Activated T-cell treated with anti-CD3 and anti-CD28 coated beads for 24 hours (primary cell): ENCODE results near the gene LCN6.
"Not testable (repeated sequence)": the region's sequence is repeated elsewhere in the genome, so short reads cannot be mapped to it uniquely, and the experiment has no call there.

Source experiments
- DNase-seq: peaks from one replicate; pipeline ENCODE4 v3.0.0-alpha.2; 2020; ENCODE audit warnings: low read depth

The LCN6 gene

DNA sequence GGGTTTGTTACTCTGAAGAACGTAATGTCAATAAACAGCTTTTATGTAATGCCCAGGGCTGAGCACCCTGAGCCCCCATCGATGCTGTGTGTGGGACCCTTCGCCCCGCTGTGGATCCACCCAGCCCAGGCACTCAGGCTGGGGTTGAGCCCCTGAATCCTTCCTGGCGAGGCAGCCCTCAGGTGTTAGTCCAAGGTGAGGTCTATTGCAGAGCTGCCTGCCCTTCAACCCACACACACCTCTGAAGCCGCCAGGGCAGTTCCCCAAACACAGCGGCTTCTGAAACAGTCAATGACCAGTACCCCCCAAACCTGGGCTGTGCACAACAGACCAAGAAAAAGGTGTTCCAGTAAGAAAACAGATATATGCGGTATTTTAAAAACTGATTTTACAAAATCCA is 24.3 kb downstream of the LCN6 start:
- no peak for DNase-seq

DNA sequence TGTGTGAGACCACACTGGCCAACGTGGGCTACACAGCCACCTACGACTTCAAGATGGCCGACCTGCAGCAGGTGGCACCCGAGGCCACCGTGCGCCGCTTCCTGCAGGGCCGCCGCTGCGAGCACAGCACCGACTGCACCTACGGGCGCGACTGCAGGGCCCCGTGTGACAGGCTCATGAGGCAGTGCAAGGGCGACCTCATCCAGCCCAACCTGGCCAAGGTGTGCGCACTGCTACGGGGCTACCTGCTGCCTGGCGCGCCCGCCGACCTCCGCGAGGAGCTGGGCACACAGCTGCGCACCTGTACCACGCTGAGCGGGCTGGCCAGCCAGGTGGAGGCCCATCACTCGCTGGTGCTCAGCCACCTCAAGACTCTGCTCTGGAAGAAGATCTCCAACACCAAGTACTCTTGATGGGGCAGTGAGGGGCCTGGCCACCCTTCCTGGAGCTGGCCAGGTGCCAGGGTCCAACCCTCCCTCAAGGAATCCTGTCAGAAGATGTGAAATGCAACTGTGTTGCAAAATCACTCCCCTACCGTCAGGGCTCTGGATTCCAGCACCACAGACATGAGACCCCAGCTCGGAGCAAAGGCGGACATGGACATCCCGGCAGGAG is 24.9 kb downstream of the LCN6 start:
- no peak for DNase-seq

DNA sequence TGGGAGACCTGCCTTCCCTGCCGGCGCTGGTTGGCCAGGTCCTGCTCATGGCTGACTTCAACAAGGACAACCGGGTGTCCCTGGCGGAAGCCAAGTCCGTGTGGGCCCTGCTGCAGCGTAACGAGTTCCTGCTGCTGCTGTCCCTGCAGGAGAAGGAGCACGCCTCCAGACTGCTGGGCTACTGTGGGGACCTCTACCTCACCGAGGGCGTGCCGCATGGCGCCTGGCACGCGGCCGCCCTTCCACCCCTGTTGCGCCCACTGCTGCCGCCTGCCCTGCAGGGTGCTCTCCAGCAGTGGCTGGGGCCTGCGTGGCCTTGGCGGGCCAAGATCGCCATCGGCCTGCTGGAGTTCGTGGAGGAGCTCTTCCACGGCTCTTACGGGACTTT is 25.4 kb downstream of the LCN6 start:
- DNase-seq = no peak

DNA sequence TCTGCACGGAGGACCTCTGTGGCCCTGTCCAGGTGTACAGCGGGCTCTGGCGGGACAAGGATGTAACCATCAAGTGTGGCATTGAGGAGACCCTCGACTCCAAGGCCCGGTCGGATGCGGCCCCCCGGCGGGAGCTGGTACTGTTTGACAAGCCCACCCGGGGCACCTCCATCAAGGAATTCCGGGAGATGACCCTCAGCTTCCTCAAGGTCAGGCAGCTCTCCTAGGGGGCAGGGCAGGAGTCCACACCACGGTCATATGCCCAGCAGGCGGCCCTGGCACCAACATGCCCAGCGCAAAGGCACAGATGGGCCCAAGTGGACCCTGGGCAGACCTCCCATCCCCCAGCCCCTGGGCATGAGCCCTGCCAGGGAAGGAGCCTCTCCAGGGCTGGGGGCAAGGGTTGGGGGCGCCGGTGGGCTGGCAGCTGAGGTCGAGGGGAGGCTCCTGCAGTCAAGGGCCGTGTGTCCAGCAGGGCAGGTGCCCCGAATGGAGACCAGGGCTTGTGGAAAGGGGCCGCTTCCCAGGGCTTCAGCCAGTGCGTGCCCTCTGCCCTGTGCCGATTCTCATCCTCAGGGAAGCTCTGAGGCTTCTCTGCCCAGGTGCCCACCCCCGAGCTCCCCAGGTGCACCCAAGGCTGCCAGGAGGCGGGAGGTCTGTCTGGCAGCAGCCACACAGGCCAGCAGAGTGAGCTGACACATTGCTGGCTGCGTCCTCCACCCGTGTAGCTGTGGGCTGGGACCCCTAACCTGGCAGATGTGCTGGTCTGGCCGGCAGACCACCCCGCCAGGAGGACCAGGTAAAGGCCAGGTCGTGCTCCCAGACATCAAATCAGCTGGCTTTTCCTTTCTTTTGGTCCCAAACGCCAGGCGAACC is 26.0 kb downstream of the LCN6 start:
- no peak for DNase-seq

DNA sequence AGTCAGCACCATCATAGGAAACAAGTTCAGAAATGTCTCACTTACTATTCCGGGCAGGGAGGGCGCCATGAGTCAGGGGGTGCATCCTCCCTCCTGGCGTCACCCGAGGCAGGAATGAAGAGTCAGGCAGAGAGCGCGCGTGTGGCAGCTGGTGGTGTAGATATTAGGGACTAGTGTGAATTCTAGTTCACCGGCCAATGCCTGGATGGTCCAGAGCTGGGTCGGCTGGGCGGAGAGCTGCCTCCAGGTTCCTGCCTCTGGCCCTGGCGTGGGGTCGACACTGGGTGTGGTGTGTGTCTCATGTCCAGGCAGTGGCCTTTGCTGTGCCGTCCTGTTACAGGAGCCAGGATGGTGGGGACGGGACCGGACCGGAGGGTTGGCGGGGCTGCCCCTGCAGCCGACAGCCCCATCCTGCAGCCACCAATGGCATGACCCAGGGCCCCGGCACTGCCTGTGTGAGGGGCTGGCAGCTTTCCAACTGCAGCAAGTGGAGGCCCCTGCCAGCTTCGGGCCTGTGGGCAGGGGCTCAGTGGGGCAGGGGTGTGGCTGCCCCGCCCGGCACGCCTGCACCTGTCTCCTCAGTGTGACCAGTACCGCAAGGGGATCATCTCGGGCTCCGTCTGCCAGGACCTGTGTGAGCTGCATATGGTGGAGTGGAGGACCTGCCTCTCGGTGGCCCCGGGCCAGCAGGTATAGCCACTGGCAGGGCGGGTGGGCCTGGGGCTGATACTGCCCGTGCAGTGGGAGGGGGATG is 26.8 kb downstream of the LCN6 start:
- DNase-seq = no peak

DNA sequence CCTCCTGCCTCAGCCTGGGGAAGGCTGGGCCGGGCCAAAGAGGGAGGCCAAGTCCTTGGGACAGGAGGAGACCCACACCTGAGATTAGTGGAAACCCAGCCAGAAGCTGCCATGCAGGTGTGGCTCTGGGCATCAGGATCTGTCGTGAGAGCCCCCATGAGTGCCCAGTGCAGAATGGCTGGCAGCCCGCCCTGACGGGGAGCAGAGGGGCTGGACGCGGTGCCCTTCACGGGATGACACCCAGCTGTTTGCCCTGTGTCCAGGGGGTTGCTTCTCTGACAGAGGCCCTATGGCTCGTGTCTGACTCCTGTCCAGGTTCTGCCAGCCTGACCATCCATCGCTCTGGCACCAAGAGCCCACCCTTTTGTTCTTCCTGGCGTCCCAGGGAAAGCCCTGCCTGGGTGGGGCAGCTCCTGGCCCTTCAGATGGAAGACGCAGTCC is 27.4 kb downstream of the LCN6 start:
- DNase-seq = no peak

DNA sequence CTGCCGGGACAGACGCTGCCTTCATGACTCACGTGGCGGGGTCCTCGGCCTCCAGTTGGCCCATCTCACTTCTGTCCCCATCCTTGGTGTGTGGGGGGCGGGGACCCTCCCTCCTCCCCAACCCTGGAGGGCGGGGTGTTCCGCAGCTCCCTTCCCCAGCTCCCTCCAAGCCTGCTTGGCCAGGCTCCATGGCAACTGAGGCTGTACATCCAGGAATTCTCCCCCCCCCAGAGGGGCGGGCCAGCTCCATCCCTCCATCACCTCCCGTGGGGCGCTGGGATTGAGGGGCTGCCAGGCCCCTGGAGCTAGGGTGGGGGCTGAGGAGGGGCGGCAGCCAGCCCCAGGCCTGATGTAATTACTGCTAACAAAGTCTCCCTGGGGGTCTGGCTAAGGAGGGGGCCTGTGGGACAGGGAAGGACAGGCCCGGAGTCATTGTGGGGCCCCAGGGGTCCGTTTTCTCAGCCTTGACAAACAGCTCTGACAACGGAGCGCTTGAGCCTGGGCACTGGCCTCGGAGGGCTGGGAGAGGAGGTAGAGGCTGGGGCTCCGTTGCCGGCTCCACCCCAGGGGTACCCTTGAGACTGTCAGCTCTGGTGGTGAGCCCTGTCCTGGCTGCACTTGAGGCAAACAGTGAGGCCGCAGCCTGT is 28.0 kb downstream of the LCN6 start:
- DNase-seq = no peak

DNA sequence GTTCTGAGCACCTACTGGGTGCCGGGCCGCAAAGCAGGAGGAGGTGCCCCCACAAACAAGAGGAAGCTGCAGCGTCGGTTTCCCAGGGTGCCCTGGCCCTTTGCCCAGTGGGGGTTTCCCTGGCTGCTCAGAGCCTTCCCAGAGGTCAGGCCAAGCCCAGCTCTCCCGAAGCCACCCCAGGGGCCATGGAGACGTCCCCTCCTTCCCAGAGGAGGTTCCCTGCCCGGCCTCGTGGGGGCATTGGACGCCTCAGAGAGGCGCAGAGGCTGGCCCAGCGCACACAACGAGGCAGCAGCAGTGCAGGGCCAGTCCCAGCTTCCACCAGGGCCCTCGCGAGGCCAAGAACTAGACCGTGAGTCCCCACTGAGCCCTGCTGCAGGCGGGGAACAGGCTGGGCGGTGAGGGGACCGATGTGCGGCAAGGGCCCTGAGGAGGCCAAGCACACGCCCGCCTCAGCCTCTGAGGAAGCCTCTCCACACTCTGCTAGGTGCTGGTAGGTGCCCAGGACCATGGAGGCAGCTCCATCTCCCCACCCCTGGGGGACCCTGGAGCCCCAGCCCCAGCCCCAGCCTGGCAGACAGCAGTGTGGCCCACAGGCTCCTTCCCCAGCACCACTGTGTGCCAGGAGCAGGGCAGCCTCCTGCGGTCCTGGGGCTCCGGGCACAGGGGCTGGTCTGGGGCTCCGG is 29.0 kb downstream of the LCN6 start:
- no peak for DNase-seq

DNA sequence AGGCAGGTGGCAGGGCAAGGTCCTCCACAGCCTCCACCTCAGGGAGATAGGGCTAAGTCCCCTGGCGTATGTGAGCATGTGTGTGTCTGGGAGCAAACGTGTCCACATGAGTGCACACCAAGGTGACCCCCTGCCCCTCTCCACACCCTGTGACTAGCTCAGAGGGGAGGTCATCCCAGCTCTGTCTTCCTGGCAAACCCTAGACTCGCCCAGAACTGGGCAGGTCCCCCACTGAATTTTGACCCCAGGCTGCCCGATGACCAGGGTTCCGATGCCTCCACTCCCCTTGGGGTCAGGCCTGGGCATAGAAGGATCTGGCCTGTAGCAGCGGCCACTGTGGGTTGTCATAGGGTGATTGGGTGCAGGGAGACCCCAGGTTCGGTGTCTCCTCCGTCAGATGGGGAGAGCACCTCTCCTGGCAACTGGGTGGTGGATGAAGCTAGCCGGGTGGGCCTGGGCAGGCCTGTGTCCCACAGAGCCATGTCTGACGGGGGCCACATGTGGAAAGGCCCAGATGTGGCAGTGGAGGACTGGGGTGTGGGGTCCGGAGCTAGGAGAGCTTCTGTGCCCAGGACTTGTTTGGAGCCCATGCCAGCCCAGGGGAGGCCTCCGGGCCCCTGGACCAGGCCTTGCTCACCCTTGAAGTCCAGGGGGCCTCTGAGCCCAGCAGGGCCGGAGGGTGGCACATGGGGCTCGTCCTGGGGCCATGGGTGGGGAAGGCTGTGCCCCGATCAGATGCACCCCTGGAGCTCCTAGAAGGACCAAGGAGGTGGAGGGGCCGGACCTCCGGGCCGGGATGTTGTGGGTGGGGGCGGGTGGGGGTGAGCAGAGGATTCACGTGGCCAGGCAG is 29.8 kb downstream of the LCN6 start:
- no peak for DNase-seq

DNA sequence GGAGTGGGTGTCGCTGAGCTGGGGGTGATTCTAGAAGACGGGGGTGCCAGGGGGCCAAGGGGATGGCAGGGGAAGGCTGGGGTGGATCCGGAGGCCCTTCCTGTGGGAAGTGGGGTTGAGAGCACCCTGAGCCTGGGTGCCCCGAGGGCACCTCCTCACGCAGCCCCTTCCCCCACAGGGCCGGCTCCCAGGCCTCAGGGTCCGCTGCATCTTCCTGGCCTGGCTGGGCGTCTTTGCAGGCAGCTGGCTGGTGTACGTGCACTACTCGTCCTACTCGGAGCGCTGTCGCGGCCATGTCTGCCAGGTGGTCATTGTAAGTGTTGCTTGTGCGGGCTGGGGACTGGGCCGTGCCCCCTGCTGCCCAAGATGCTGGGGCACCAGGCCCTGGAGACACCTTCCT is 30.9 kb downstream of the LCN6 start:
- DNase-seq = no peak

DNA sequence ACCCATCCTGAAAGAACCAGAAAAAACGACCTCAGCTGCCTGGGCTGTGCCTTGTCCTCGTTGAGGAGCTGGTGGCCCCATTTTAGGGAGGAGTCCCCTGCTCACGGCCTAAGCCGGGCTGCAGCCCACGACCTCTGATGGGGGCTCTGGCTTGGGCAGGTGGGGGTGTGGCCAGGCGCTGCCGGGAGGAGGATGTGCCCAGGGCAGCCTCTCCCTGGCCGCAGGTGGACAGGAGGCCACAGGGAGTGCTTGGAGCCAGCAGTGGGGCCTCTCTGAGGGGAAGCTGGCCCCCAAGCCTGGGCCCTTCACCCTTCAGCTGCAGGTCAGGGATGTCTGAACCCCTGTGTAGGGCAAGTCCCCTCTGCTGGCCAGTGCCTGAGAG is 33.4 kb downstream of the LCN6 start:
- no peak for DNase-seq

DNA sequence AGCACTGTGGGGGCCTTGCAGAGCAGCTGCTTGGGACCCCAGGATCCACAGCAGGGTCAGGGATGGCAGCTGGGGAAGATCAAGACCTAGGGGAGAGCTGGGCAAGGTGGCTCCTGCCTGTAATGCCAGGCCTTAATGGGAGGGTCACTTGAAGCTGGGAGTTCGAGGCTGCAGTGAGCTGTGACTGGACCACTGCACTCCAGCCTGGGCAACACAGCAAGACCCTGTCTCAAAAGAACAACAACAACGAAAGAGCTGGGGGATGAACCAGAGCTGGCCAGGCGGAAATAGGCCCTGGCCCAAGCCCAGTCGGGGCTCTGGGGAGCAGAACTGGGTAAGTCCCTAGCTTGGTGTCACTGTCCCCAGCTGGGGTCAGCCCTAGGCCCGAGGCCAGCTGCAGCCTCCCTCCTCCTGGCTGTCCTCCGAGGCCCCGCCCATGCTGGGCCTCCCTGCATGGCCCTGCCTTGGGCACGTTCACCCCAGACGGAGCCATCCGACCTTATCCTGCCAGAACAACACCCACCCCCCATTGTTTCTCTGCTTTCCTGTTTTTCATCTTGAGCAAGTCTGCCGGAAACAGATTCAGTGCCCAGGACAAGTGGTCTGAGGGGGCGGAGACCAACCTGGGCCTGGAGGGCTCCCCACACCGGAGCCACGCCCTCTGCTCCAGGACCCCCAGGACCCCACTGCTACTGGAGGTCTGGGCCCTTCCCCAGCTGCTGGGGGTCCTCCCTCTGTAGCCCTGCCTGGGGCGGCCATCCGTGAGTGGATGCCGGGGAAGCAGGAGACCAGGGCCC is 34.0 kb downstream of the LCN6 start:
- DNase-seq = no peak

DNA sequence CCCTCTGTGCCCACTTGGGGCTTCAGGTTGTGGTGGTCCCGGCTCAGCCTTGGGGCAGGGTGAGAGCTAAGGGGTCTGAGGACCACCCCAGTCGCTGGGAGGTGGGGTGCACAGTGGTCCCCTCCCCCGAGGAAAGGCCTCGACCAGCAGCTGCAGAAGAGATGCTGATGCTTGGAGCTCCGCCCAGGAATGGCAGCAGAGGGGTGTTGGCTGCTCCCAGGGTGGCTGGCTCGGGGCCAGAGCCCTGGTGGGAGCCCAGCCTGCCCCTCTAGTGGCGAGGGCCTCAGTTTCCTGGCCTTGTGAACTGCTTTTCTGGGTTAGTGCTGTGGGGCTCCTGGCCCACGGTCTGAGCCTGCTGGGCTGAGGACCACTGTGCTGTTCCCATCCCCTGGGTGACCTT is 34.8 kb downstream of the LCN6 start:
- DNase-seq = no peak

DNA sequence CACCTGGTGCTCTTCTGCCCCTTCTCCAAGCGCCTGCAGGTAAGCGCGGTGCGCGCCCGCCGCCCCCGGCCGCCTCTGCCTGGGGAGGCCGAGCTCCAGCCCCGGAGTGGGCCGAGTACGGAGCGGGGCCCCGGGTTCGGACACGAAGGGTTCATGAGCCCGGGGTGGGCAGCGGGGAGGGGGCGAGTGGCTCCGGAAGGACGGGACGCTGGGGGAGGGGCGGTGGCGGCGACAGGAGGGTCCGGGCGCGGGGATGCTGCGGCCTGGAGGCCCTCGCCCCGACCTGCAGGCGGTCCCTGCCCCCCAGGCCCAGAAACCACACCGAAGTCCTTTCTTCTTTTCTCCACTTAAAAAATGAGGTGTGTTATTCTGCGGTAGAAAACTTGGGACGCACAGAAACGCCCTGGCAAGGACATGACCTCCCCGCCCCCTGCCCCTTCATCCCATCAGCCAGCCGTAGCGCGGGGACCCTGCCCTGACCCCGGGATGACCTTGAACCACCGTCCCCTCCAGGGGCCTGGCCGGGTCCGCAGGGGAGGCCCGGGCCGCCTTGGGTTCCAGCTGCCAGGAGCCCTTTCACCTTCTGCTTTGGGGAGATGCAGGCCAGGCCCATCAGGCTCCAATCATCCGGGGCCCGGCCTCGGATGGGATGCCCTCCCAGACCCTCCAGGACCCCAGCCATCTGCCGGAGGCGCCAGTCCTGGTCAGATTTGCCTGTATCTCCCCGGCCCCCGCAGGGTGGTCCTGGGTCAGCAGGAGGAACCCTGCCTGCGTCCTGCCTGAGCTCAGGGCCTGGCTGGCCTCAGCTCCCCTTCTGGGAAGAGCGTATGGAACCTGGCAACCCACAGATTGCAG is 35.4 kb downstream of the LCN6 start:
- DNase-seq = no peak

DNA sequence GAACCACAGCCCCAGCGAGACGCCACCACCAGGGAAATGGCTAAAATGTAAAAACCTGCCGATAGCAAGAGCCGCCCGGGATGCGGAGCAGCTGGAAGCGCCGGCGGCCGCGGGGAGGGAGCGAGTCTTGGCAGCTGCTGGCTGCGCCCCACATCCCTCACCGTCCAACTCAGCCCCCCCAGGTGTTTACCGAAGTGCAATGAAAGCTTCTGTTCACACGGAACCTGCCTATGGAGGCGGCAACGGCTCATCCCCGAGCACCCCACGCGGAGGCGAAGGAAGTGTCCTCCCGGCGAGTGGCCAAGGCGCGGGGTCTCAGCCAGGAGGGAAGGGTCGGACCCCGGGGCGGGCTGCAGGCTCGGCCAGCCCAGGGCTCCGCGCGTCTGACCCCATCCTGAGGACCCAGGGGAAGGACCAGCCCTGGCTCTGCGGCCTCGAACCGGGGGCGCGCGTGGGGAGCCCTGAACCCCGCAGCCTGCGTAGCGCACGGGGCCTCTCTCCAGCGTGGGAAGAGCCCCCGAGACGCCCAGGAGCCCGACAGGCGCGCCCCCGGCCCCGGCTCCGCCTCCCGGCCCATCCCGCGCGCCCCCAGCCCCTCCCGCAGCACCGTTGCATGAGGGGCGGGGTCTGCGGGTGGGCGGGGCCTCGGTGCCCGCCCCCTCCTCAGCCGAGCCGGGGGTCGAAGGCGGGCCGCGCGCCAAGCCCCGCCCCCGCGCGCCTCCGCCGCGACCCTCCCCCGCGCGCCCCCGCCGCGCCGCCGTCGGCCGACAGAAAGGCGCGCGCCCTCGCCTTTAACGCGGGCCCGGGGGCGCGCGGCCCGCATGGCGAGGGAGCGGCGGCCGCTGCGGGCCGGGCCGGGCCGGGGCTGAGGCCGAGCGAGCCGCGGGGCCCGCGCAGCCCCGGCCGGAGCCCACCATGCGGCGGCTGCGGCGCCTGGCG is 36.3 kb downstream of the LCN6 start, which contains the start of gene DIPK1B:
Gene DIPK1B (plus strand): TSS at position 822 of the 939 bp plus-strand sequence. CDS start 94 bp downstream, at position 916.
- DNase-seq = no peak

DNA sequence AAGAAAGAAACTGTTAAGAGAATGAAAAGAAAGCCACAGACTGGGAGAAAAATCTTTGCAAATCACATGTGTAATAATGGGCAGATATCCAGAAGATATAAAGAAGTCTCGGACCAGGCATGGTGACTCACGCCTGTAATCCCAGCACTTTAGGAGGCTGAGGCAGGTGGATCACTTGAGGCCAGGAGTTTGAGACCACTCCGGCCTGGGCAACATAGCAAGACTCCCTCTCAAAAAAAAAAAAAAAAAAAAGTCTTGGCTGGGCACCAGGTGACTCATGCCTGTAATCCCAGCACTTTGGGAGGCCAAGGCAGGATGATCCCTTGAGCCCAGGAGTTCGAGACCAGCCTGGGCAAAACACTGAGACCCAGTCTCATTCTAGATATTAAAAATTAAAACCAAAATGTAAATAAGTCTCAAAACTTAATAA is 37.1 kb downstream of the LCN6 start:
- DNase-seq = not testable (repeated sequence)

DNA sequence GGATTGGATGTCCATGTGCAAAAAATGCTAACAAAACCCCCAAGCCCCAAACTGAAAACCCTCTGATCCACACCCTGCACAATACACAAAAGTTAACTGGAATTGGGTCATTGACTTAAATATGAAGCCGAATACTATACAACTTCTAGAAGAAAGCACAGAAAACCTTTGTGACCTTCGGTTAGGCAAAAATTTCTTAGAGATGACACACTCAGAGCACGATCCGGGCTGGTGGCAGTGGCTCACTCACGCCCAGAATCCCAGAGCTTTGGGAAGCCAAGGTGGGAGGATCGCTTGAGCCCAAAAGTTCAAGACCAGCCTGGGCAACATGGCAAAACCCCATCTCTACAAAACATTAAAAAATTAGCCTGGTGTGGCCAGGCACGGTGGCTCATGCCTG is 37.8 kb downstream of the LCN6 start:
- no peak for DNase-seq
